Tibial artery (tissue), 4 donors: Measurements from ENCODE around the gene SUFU.

Experiments
- DNase-seq, 2 donors: peaks; one replicate each; pipeline ENCODE4 v3.0.0-alpha.2; 2019
- H3K27ac ChIP-seq, 2 donors: fragments of 200-600 bp; sonication (generic) in 1 of 2; 1 replicate in 1 of 2; 2 replicates in 1 of 2; pipeline ENCODE4 v1.5.1; 2018 to 2019; ENCODE audit warnings: mild to moderate bottlenecking in 1 of 2
- H3K27me3 ChIP-seq, 2 donors: fragments of 200-600 bp; sonication (generic) in 1 of 2; one replicate each; pipeline versions ENCODE4 v1.5.1 to v1.6.0; 2016 to 2019
- H3K36me3 ChIP-seq, 3 donors: fragments of 200-600 bp; sonication (generic) in 2 of 3; one replicate each; pipeline ENCODE4 v1.5.1; 2016 to 2019; ENCODE audit warnings: mild to moderate bottlenecking in 2 of 3
- H3K4me1 ChIP-seq, 4 donors: fragments of 200-600 bp; sonication (generic) in 2 of 4; 1 replicate in 3 of 4; 2 replicates in 1 of 4; pipeline ENCODE4 v1.5.1; 2016 to 2019
- H3K4me3 ChIP-seq, 2 donors: fragments of 200-600 bp; sonication (generic) in 1 of 2; 1 replicate in 1 of 2; 2 replicates in 1 of 2; pipeline ENCODE4 v1.5.1; 2018 to 2019; ENCODE audit warnings: mild to moderate bottlenecking in 2 of 2
- H3K9me3 ChIP-seq, 3 donors: fragments of 200-600 bp; sonication (generic) in 1 of 3; one replicate each; pipeline ENCODE4 v1.5.1; 2016 to 2019
- intact Hi-C: fragments of 100-400 bp; cut with DNase I; formaldehyde crosslinking; loops from one replicate; pipeline ENCODE4 v1.15.0; 2023; ENCODE audit warnings: low total_unique reads
- TF ChIP-seq, protein P1 (sequence below), 2 experiments: fragments of 200-600 bp in 1 of 2; fragments of 450-650 bp in 1 of 2; IDR thresholded peaks; one replicate each; pipeline ENCODE4 v1.5.1; 2017 to 2019; ENCODE audit warnings: antibody characterized with exemption in 2 of 2, mild to moderate bottlenecking in 1 of 2, moderate library complexity in 1 of 2

Gene SUFU

GRCh38 chr10:102565793-102566192 is 62.0 kb downstream of the SUFU start:
- Histone ChIP-seq H3K4me1 (no peaks in the 10 kb centered on the region), H3K36me3 (no peaks in the 10 kb centered on the region), H3K9me3 (no peaks in the 10 kb centered on the region), H3K27me3 (no peaks in the 10 kb centered on the region), H3K4me3 (no peak overlapping the region), H3K27ac (no peak overlapping the region)
- intact Hi-C loops = no loop called here
- TF ChIP-seq, protein P1, sequence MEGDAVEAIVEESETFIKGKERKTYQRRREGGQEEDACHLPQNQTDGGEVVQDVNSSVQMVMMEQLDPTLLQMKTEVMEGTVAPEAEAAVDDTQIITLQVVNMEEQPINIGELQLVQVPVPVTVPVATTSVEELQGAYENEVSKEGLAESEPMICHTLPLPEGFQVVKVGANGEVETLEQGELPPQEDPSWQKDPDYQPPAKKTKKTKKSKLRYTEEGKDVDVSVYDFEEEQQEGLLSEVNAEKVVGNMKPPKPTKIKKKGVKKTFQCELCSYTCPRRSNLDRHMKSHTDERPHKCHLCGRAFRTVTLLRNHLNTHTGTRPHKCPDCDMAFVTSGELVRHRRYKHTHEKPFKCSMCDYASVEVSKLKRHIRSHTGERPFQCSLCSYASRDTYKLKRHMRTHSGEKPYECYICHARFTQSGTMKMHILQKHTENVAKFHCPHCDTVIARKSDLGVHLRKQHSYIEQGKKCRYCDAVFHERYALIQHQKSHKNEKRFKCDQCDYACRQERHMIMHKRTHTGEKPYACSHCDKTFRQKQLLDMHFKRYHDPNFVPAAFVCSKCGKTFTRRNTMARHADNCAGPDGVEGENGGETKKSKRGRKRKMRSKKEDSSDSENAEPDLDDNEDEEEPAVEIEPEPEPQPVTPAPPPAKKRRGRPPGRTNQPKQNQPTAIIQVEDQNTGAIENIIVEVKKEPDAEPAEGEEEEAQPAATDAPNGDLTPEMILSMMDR (IDR thresholded peaks at IDR 0.05) = no peak
- no peak for DNase-seq

DNA sequence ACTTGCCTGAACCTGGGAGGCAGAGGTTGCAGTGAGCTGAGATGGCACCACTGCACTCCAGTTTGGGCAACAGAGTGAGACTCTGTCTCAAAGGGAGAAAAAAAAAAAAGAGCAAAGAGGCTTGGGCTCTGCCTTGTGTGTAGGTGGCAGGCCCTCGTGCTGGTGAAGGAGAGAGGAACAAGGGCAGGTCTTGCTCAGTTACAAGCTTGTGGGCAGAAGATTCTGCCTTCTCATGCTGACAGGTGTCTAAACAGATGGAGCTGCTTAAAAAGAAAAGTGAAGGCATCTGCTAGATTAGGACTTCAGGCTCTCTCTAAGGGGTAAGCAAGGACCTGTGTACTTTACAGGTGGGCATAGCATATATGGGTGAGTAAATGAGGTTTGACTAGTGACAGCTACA is 75.0 kb downstream of the SUFU start:
- TF ChIP-seq, protein P1 (IDR thresholded peaks at IDR 0.05) = no peak
- Histone ChIP-seq H3K27me3 (no peaks in the 10 kb centered on the region), H3K36me3 (no peaks in the 10 kb centered on the region), H3K9me3 (no peaks in the 10 kb centered on the region), H3K27ac (no peak overlapping the region), H3K4me3 (no peak overlapping the region), H3K4me1 (no peaks in the 10 kb centered on the region)
- intact Hi-C loops = no loop called here
- no peak for DNase-seq

- TF ChIP-seq, protein P1 (IDR thresholded peaks at IDR 0.05) = no peak
- Histone ChIP-seq H3K36me3 (no peaks in the 10 kb centered on the region), H3K9me3 (no peaks in the 10 kb centered on the region), H3K27ac (no peak overlapping the region), H3K4me3 (no peak overlapping the region), H3K4me1 (no peaks in the 10 kb centered on the region), H3K27me3 (no peaks in the 10 kb centered on the region)
- intact Hi-C loops = no loop called here
- no peak for DNase-seq
These were observed 75.6 kb downstream of the SUFU start for GRCh38 chr10:102579328-102579727.

DNA sequence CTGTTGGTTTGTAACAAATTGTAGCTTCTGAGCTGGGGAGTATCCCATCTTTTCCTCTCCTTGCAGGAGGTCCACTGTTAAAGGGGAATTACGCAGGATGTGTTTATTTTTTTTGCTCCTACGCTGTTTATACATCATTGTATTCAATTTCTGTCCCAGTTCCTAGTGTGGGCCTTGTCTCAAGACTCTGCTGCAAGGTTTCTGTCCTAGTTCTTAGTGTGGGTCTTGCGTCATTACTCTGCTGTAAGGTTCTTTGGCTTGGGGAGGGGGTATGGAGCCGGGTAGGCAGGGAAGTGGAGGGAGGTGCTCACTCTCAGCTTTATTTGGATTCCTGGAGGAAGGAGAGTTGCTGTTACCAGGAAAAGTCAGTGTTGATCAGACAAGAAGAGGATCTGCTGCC is 76.5 kb downstream of the SUFU start:
- intact Hi-C loops = loop anchor here (5.0 kb wide), 1 partner anchor 78 kb away; the partner anchor contains the start of genes ACTR1A and SUFU
- H3K27me3 ChIP-seq = no peaks in the 10 kb centered on the region
- H3K36me3 ChIP-seq = no peaks in the 10 kb centered on the region
- no peak overlapping the region for H3K27ac ChIP-seq
- DNase-seq = no peak
- no peaks in the 10 kb centered on the region for H3K4me1 ChIP-seq
- H3K9me3 ChIP-seq = no peaks in the 10 kb centered on the region
- TF ChIP-seq, protein P1 (IDR thresholded peaks at IDR 0.05) = no peak
- no peak overlapping the region for H3K4me3 ChIP-seq

DNA sequence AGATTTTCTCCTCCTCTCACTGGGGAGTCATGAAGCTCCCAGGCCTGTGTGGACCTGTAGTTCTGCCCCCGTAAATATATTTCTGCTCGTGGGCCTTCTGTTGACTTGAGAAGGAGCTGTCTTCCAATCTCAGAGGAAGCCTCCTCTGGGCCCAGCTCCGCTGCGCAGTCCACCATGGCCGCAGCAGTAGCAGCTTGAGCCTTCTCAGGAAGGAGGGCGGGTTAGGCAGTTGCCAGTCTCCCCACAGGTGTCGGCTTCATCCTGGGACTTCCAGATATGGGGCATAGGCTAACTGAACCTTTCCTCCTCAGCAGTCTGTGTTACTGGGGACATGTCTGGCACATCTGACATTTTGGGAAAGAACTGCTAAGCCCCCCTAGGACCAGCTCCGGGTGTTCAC is 77.6 kb downstream of the SUFU start:
- H3K27ac ChIP-seq = no peak overlapping the region
- no peaks in the 10 kb centered on the region for H3K9me3 ChIP-seq
- no peaks in the 10 kb centered on the region for H3K36me3 ChIP-seq
- intact Hi-C loops = loop anchor here (5.0 kb wide), 1 partner anchor 79 kb away; the partner anchor contains the start of genes ACTR1A and SUFU
- TF ChIP-seq, protein P1 (IDR thresholded peaks at IDR 0.05) = no peak
- H3K4me1 ChIP-seq = no peaks in the 10 kb centered on the region
- no peak for DNase-seq
- no peak overlapping the region for H3K4me3 ChIP-seq
- H3K27me3 ChIP-seq = no peaks in the 10 kb centered on the region
